Activated CD8-positive, alpha-beta memory T cell treated with anti-CD3 and anti-CD28 coated beads, Interleukin-2, amount 50 U/mL, for 24 hours (primary cell): ENCODE measurements around the gene ANXA2.
"Not testable (repeated sequence)": the region's sequence is repeated elsewhere in the genome, so short reads cannot be mapped to it uniquely, and the experiment has no call there.

Experiments used
- DNase-seq: peaks from one replicate; pipeline ENCODE4 v3.0.0-alpha.2; 2020; ENCODE audit errors: extremely low read depth

ANXA2 gene

DNA sequence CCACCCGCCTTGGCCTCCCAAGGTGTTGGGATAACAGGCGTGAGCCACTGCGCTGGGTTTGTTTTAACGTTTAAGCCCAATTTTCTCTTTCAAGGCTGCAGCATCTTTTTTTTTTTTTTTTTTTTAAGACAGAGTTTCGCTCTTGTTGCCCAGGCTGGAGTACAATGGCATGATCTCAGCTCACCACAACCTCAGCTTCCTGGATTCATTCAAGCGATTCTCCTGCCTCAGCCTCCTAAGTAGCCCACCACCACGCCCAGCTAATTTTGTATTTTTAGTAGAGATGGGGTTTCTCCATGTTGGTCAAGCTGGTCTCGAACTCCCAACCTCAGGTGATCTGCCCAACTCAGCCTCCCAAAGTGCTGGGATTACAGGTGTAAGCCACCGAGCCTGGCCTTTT lies 12.6 kb upstream of the ANXA2 start:
- not testable (repeated sequence) for DNase-seq

DNA sequence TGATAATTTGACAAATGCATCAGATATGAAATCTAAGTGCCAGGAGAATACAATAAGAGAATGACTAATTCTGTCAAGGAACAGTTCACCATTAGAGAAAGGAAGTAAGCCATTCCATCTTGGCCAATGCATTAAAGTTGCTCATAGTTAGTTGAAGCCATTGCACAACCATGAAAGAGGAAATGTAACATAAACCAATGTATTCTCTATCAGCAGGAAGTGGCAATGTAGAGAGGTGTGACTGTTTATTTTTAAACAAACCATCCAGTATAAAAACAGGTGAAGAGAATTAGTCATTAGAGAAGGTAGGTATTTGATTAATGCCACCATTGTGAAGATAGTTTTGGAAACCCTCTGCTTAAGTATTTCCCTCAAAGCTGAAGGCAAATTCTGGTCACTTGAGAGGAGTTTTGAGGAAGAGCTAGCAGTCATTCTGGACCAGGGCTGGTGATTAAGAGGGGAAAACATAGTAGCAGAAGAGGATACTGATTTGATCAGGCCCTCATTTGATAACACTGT lies 10.7 kb upstream of the ANXA2 start:
- DNase-seq, result no peak

DNA sequence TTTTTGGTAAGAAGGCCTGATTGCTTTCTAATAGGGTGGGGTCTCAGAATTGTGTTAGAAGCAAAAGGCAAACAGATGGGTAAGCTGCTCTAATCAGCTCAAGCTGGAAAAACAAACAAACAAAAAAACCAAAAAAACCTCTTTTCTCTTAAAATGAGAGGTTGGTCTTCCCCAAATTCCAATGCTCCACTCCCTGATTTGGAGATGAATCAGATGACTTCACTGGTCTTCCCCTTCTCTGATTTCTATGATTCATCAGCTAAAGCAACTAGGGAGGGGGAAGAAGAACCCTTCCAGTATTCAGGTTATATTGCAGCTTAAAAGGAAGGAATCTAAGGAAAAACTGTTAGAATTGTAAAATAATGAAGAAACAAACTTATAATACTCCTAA lies 9.6 kb upstream of the ANXA2 start:
- DNase-seq, result no peak

DNA sequence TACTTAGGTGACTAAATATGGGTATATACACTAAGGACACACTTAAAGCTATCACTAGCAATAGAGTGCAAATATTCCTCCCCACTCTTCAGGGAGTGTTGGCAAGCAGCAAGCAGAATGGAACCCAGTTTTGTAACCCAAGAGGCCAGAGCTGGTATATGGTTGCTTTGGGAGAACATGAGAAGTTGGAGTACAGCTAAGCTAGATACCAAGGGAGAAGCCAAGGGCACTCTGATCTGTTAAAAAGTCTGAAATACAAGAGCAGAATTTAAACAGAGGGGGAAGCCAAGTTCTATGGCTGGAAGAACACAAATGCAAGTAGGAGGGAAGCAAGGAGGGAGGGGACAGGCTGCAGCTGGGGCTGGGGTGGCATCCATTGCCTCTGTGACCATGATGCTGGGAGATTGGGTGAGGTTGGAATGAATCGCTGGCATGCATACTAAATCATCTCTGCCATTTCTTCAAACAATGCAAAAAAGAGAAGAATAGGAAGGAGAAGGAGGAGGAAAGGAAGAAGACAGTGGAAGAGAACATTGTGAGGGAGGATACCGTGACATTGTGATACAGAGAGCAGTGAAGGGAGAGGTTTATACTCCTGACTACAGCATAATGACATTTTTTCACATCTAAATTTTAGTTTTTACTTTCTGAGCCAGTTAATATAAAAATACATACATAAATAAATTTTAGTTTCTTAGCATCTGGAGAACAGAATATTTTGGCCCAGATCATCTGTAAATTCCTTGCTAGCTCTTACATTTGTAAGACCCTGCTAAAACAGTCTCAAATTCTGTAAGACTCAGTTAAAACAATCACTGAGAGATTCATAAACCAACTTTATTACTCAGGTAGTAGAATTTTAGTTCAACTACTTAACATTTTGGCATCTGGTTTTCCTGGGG lies 9.0 kb upstream of the ANXA2 start:
- DNase-seq, result no peak

DNA sequence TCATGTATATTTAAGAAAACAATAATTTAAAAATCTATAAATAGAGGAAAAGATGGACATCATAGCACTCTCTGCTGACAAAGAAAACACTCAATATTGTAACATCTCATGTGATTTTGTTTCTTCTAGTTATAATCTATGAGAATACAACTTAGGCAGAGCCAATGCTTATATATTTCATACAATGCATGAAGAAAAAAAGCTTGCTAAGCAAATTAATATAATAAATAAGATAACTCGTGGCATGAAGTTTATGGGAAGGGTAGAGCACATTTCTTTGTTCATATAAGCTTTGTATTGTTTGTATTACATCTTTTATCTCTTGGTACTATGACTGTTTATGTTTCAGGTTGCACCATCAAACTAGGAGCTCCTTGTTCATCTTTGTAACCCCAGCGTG lies 7.6 kb upstream of the ANXA2 start:
- no peak for DNase-seq

DNA sequence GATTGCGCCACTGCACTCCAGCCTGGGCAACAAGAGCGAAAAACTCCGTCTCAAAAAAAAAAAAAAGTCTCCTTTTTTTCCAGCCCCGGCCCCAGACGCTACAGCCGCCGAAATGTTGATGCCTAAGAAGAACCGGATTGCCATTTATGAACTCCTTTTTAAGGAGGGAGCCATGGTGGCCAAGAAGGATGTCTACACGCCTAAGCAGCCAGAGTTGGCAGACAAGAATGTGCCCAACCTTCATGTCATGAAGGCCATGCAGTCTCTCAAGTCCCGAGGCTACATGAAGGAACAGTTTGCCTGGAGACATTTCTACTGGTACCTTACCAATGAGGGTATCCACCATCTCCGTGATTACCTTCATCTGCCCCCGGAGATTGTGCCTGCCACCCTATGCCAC lies 6.6 kb upstream of the ANXA2 start:
- not testable (repeated sequence) for DNase-seq

DNA sequence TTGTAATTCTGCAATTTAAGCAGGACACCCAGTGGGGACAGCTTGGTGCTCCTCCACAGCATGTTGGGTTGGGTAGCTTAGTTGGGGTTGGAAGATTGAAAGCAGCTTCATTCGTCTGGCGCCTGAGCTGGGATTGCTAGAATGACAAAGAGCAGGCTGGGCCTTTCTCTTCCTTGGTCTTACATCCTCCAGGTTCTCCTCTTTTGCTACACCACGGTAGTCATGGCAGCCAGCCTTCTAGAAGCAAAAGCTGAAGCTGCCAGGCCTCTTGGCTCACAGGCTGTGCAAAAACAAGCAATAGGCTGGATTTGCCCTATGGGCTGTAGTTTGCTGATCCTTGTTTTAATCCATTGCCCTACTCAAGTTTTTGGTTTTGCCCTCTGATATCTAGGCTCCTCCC lies 3.2 kb upstream of the ANXA2 start:
- no peak for DNase-seq

DNA sequence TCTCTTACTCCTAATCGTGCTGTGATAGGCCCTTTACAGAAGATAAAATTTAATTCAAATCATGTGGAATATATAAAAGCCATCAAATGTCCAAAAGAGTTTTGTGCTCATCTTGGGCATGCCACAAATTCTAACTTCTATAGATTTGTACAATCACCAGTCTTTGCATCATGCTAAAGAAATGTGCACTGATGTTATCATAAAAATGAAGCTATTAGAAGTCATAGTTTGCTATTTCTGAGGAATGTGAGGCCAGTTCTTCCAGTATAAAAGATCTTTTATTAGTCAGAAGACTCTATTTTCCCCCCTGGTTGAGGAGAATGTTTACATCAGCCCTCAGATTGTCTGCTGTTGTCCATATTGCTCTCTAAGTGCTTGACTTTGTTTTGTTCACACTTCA lies 2.1 kb upstream of the ANXA2 start:
- DNase-seq, result no peak

DNA sequence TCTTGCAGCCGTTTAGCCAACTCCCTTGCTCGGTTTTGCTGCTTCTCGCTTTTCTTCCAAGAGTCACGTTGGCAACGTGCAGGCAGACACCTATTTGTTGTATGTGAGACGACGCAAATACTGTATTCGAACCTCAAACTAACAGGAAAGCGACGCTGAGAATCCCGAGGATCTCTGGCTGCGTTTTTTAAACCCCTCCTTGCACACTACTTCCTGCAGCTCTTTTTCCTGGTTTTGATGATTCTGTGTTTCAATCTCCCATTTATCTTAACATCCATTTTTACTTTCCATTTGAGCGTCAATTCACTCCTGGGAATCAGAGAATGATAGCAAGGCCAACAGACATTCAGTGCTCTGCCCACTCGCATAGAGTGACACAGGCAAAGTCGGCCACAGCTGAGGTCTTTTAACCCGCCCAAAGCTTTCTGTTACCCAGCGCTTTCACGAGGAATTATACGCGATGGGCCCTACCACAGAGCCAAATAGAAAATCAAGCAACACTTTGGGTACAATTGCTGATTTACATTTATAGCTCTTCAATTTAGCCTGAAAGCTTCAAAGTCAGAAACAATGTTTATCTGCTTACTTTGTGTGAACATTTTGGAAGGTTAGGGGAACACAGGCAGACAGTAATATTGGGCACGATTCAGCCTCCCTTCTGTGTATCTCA lies 1.6 kb upstream of the ANXA2 start:
- no peak for DNase-seq

DNA sequence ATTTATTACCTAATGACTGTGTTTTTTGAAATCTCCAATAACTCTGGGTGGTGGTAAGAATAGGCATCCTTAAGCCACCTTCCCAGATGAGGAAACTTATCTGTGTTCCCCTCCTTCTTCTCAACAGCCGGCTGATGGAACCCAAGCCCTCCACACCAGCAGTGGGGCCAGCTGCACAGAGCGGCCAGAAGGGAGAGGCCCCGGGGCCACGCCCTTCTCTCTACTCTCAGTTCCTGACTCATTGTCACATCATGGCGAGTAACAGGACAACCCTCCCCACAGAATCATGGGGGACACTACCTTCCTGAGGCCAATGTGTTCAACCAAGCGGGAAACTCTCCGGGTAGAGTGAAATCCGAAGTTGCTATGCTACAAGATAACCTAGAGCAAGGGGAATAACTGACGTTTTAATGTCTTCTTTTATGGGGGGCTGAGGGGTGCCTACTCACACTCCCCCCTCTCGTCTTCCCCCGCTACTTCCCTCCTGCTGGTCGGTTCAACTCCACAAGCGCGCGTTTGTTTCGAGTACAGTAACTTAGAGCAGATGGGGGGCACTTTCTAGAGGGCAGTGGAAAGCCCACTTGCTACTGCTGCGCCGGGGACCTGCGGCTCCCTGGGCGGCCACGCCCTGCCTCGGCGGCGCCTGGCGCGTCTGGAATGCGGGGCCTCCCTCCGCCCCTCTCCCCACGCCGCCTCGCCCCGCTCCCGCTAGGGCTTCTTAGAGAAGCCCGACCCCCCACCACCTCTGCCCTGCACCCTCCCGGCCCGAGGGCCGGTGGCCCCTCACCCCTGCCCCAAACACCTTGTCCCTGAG lies 621 bp downstream of the ANXA2 start:
- DNase-seq, result no peak

DNA sequence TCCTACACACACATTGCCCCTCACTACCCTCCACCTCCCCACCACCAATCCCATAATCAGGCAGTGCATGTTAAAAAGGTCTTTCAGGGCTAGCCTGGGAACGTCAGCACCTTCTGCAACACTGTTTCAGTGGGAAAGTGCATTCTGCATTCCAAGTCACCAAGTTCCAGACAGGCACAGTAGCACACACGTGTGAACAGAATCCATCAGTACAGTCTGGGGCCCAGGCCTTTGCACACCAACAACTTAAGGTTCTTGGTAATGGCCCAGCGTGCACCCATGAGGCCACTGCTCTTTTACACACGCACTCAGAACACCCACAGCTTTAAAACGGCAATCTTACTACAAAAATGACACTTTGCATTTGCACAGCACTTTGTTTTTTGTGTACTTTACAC lies 1.2 kb downstream of the ANXA2 start:
- no peak for DNase-seq

DNA sequence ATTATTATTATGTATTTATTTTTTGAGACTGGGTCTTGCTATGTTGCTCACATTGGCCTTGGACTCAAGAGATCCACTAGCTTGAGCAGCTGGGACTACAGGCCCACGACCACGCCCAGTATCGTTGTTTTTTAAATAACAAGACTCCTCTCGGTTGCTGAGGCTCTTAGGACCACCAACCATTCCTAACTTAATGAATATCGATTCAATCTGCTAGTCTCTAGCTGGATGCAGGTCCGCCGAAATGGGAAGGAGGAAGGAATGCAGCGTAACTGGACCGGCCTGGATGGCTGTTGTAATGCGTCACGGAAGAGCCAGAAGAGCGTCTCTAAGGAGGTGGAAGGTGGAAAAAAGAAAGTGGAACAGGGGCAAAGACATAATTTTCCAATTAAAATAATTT lies 1.7 kb downstream of the ANXA2 start:
- DNase-seq, result no peak

DNA sequence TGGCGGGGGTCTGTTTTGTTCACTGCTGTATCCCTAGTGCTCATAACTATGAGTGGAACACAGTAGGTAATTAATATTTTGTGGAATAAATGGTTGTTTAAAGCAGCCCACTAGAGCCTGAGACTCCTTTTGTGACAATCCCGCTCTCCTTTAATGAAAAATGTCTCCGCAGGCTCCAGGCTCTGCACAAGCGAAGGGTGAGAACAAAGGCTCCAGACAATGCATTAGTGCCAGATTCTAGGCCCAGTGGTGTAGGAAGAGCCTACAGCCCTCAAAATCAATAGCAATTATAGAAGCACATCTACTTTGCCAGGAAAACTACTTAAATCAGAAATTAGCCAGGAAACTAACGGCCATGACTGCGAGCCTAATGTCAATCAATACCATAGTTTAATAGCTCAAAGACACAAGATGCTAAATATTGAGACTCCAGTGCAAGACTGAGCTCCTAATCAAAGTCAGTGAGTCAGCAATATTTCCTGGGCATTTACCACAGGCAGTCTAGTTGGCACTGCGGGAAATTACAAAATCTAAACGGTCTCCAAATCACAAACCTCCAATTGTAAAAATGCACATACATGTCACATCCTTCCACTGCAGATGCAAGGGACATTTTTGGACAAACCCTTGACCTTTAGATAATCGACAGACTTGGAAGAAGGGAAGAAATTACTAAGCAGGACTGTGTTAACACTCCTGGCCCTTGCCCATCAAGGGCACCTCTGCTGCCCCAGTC lies 2.3 kb downstream of the ANXA2 start:
- no peak for DNase-seq

DNA sequence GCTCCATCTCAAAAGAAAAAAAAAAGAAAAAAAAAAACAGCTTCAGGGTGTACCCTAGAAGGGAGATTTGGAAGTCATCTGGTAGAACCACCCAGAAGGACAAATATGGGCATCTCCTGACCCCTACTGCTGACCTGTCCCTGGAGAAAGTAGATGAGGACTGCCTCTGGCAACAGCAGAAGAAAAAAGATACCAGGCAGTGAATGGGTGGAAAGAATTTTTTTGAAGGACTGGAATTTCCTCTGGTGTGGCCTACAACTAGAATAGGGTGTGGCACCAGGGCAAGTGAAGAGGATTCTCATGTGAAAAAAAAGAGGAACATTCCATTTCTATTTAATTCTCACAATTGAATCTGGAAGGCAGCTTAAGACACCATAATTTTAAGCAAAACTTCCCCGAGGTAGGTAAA lies 3.1 kb downstream of the ANXA2 start:
- no peak for DNase-seq

DNA sequence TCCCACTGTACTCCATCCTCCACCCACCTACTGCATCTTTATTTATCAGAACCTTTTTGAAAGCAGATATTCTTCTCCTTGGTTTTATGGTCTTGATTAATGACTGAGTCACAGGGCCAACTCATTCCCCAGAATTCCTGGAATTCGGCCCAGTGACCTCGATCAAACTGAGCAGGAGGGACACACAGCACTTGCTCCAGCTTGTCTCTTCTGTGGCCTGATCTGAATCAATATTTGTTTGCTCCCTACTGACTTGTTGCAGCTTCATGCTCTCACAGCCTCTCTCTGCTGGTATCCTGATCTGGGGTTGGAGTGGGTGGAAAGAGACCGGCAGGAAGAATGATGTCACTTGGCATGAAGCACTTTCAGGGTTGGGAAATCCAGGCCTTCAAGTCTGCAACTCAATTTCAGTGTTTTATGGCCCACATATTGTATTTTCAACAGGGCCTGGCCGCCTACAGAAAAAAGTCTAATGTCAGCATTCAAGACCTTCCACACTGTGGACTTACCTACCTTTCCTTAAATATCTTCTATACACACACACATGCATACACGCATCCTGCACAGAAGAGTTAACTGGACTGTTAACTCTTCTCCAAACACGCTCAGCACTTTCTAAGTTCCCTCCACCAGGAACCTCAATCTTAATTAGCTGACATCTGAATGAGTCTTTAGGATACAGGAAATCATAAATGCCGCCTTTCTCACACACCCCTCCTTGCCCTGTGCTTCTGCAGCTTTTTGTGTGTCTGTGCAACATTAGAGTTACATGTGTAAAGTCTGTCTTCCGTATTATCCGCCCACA lies 4.6 kb downstream of the ANXA2 start:
- DNase-seq, result no peak

DNA sequence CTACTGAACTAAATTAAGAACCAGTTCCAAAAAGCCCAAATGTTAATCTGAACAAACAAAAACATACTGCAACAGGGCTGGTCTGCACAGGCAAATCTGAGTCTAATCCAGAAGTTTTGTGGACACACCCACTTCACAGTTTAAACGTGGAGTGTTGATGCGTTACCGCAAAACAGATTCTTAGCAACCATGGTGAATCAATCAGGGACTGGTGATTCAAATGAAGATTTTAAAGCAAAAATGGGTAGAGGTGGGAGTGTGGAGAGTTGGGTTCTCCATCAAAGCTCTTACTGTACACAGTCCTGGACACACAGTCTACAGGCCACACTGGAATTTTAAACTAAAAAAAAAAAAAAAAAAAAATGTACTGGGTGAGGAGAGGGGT lies 5.2 kb downstream of the ANXA2 start:
- DNase-seq, result no peak

DNA sequence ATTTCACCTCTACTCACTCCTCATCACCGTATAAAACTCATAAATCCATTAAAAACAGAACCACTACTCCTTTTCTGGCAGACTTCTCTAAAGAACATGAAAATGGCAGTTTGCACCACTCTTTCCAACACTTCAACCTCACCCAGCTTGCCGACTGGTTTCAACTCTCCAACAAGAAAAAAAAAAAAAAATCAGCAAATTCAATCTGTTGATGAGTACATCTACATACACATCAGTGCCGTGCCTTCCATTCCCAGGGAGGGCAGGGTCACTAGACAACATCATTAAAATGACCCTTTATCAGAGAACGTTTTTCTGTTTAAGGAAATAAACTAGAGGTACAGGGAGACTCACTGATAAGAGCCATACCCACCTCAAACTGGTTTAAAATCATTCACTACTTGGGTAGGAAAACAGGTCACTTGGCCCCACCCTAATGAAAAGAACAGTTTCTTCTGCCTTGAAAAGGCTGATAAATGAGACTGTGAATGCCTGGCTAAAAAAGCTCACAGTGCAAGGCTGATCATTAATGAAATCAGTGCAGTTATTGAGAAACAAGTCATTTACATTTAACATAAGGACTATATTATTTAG lies 6.0 kb downstream of the ANXA2 start:
- no peak for DNase-seq

DNA sequence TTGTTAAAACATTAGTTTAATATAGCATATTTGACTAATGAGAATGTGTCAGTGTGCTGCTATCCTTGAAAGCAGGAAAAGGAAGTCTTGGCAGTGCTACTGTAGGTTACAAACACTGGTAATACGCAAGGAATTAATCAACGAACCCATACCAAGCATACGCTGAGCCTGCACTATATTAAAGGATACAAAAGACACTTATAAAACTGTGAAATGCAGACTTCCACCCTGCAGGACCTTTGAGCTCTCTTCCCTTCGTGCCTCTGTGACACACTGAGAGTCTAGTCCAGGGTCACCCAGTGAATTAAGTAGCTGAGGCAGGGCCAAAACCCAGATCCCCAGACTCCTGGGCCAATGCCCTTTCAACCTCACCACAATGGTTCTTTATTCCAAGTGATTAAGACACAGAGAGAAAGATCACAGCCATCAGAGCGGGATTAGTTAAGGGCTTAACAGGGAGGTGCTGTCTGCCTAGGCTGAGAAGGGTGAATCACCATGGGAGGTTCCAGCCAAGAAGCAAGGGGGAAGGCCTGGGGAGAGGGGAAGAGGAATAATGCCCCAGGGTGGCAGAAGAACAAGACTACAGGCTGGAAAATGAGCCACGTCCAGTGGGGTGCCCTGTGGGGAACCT lies 6.8 kb downstream of the ANXA2 start:
- DNase-seq, result no peak

DNA sequence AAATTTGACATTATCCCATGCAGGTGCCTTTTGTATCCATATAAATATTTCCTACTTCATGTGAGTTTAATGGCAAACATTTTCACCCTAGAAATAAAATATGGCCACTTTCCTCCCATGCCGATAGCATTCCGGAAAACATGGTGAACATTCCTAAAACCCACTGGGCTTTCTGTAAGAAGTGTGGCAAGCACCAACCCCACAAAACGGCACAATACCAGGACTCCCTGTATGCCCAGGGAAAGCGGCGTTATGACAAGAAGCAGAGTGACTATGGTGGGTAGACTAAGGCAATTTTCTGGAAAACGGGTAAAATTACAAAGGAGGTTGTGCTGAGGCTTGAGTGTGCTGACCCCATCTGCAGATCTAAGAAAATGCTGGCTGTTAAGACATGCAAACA lies 7.6 kb downstream of the ANXA2 start:
- no peak for DNase-seq
